Fibroblast of villous mesenchyme (primary cell): ENCODE results near the gene GPS1. TPM values are rescaled to one million over a fixed set of nuclear protein-coding genes. Genes with fewer than 3 reads are reported as not detected.

Source experiments
- DNase-seq: peaks from one replicate; pipeline ENCODE4 v3.0.0-alpha.2; 2010; ENCODE audit warnings: low read depth
- H3K4me3 ChIP-seq: 2 replicates; pipeline ENCODE4 v1.5.1; 2011; ENCODE audit warnings: low read depth, mild to moderate bottlenecking, low read length
- total RNA-seq: library from RNA; depleted of rRNA; stranded (reverse); fragments of >200 nt; gene quantifications from 2 replicates; pipeline ENCODE4 v1.2.3, GENCODE V29; 2012
- TF ChIP-seq, protein P1 (sequence below): IDR thresholded peaks from 2 replicates; pipeline ENCODE4 v1.5.1; 2012; ENCODE audit warnings: low read depth, mild to moderate bottlenecking, low read length; ENCODE audit not compliant: insufficient read depth

GPS1 gene
- total RNA-seq, 1 donor: 104 TPM

DNA sequence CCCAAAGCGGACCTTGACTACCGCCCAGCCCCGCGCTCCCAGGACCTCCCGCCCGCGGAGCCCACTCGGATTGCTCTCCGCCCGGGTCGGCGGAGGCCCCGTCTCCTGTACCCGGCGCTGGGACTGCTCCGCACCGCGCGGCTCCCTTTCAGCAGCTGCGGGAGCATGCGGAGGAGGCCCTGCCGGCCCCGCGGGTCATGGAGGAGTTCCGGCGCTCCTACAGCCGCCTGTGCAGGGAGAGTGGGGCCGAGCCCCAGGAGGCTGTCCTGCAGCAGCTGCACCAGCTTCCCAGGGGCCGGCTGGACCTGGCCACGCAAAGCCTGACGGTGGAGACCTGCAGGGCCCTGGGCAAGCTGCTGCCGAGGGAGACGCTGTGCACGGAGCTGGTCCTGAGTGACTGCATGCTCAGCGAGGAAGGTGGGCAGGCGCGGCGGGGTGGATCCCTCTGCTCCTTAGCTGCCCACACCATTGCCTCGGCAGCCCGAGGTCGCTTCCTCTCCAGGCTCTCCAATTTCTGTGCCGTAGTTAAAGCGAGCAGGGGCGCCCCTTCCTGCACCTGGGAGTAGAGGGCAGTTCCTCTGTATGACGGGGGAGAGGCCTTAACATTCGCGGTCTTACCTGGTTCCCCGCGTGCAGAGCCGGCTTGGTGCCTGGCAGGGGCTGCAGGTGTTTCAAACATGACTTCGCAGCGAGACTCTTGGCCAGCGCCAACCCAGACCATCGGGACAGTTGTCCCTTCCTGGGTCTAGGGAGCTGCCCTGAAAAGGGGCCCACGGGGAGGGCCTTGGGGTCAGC, 28.1 kb upstream of the GPS1 start:
- TF ChIP-seq, protein P1, sequence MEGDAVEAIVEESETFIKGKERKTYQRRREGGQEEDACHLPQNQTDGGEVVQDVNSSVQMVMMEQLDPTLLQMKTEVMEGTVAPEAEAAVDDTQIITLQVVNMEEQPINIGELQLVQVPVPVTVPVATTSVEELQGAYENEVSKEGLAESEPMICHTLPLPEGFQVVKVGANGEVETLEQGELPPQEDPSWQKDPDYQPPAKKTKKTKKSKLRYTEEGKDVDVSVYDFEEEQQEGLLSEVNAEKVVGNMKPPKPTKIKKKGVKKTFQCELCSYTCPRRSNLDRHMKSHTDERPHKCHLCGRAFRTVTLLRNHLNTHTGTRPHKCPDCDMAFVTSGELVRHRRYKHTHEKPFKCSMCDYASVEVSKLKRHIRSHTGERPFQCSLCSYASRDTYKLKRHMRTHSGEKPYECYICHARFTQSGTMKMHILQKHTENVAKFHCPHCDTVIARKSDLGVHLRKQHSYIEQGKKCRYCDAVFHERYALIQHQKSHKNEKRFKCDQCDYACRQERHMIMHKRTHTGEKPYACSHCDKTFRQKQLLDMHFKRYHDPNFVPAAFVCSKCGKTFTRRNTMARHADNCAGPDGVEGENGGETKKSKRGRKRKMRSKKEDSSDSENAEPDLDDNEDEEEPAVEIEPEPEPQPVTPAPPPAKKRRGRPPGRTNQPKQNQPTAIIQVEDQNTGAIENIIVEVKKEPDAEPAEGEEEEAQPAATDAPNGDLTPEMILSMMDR: no peak
- DNase-seq: no peak
- peak overlapping the region; percentile 70 for H3K4me3 ChIP-seq

DNA sequence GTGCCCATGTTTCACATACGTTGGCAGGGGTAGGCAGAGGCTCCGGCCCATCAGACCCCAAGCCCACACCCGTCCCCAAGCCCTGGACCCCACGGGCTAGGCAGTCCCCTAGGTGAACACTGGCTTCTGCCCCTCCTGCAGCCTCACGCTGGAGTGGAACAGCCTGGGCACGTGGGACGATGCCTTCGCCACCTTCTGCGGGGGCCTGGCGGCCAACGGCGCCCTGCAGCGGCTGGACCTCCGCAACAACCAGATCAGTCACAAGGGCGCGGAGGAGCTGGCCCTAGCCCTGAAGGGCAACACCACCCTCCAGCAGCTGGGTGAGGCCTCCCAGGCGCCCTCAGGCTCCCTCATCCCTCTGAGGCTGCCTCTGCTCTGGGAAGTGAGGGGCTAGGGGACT, 26.8 kb upstream of the GPS1 start:
- no peak for DNase-seq
- no peak overlapping the region for H3K4me3 ChIP-seq
- TF ChIP-seq, protein P1: no peak

DNA sequence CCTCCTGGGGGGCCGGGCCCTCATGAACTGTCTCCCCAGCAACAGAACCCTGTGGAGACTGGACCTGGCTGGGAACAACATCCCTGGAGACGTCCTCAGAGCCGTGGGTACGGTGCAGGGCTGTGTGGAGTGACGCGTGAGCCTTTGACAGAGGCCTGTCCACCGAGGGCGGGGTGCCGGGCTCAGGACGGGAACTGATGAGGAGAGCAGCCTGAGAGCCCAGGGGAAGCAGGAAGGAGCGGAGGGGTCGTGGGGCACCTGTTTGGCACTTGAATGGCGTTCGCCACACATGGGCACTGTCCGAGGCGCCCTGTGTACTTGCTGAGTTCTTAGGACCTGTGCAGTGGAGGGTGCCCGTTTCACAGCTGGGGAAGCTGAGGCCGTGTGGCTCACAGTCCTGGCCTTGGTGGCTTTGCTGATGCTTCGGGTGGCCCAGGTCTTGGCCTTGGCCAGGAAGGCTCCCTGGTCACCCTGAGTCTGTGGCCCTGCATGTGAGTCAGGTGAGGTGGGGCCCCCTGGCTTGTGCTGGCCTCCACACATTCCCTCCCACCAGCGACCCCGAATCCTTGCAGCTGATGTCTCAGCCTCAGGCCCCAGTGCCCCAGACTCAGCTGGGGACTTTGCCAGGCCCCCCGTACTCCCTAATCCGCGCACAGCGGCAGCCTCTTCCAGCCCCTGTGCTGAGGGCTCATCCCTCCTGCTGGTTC, 26.1 kb upstream of the GPS1 start:
- TF ChIP-seq, protein P1: no peak
- no peak for DNase-seq
- H3K4me3 ChIP-seq: no peak overlapping the region

DNA sequence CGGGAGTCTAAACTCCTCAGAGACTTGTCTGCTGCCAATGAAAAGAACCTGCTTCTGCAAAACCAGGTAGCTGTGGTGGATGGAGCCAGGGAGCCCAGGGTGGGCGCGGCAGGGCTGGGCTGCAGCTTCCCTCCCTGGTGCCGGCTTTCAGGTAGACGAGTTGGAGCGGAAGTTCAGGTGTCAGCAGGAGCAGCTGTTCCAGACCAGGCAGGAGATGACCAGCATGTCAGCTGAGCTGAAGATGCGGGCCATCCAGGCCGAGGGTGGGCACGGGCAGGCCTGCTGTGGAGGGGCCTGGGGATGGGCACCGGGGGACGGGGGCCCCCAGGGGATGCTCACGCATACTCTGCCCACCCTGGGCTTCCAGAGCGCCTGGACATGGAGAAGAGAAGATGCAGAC, 23.5 kb upstream of the GPS1 start:
- TF ChIP-seq, protein P1: no peak
- no peak for DNase-seq
- H3K4me3 ChIP-seq: no peak overlapping the region

DNA sequence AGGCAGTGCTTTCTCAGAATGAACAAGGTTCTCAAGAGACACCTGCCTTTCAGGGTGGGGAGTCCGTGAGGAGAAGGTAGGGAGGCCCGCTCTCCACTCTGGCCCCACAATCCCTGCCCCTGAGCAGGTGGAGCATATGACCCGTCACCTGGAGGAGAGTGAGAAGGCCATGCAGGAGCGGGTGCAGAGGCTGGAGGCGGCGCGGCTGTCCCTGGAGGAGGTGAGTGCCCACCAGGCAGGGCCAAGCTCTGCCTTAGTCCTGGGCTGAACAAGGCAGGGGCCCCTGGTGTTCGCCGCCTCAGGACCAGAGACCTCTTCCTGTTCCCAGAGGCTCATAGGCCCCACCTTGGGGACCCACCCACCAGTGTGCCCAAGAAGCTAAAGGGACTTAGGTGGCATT, 22.7 kb upstream of the GPS1 start:
- no peak overlapping the region for H3K4me3 ChIP-seq
- TF ChIP-seq, protein P1: no peak
- DNase-seq: no peak

DNA sequence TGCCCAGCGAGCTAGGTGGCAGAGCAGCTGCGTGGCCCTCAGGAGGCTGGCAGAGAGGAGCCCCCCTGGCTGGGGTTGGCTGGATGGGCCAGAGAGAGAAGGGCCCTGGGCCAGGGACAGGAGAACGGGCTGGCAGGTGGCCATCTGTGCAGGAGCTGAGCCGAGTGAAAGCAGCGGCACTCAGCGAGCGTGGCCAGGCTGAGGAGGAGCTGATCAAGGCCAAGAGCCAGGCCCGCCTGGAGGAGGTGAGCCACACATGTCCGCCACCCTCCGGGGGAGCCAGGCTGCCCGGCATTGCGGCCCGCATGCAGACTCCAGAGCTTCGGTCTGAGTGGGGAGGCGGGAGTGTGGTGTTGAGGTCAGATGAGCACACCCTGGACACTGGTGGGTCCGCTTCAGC, 22.3 kb upstream of the GPS1 start:
- no peak overlapping the region for H3K4me3 ChIP-seq
- no peak for DNase-seq
- TF ChIP-seq, protein P1: no peak
